OCI-LY1 (cell line): Measurements from ENCODE around the gene LMTK2.

Experiments used
- H2AFZ ChIP-seq: fragments of 200-600 bp; sonication (generic), shearing (Covaris generic); 2 replicates; pipeline ENCODE4 v1.6.0; 2014; ENCODE audit warnings: antibody characterized with exemption, mild to moderate bottlenecking, low read length
- H3F3A ChIP-seq: fragments of 200-600 bp; sonication (generic), shearing (Covaris generic); 2 replicates; pipeline ENCODE4 v1.6.0; 2014; ENCODE audit warnings: mild to moderate bottlenecking, antibody characterized with exemption, low read length, moderate library complexity; ENCODE audit not compliant: insufficient read depth
- H3K27ac ChIP-seq: fragments of 200-600 bp; sonication (generic); 2 replicates; pipeline ENCODE4 v1.5.1; 2014; ENCODE audit warnings: low read length, mixed run types, mild to moderate bottlenecking, low read depth; ENCODE audit not compliant: poor library complexity, severe bottlenecking
- H3K27me3 ChIP-seq: fragments of 200-600 bp; sonication (generic); 2 replicates; pipeline ENCODE4 v1.6.0; 2014; ENCODE audit warnings: antibody characterized with exemption, mild to moderate bottlenecking, low read length, moderate library complexity; ENCODE audit not compliant: insufficient read depth
- H3K36me3 ChIP-seq: fragments of 200-600 bp; sonication (generic); 2 replicates; pipeline ENCODE4 v1.6.1; 2014; ENCODE audit warnings: mild to moderate bottlenecking, antibody characterized with exemption, low read length, moderate library complexity, mixed read lengths; ENCODE audit not compliant: insufficient read depth
- H3K4me1 ChIP-seq: fragments of 200-600 bp; sonication (generic); 2 replicates; pipeline ENCODE4 v1.5.1; 2014; ENCODE audit warnings: mild to moderate bottlenecking, low read length, moderate library complexity; ENCODE audit not compliant: insufficient read depth, severe bottlenecking
- H3K4me2 ChIP-seq: fragments of 200-600 bp; sonication (generic), shearing (Covaris generic); 2 replicates; pipeline ENCODE4 v1.6.1; 2014; ENCODE audit warnings: low read length
- H3K4me3 ChIP-seq: fragments of 200-600 bp; sonication (generic); 2 replicates; pipeline ENCODE4 v1.5.1; 2014; ENCODE audit warnings: low read length, low read depth, mild to moderate bottlenecking, mixed read lengths; ENCODE audit not compliant: poor library complexity, severe bottlenecking
- H3K79me2 ChIP-seq: fragments of 200-600 bp; shearing (Covaris generic); 2 replicates; pipeline ENCODE4 v1.6.1; 2016; ENCODE audit warnings: mixed run types, low read length, mixed read lengths; ENCODE audit not compliant: insufficient read depth
- H3K9ac ChIP-seq: fragments of 200-600 bp; sonication (generic), shearing (Covaris generic); 2 replicates; pipeline ENCODE4 v1.6.1; 2014; ENCODE audit warnings: mild to moderate bottlenecking, low read length, mixed read lengths
- H3K9me2 ChIP-seq: fragments of 200-600 bp; sonication (generic), shearing (Covaris generic); 2 replicates; pipeline ENCODE4 v1.6.1; 2014; ENCODE audit warnings: low read depth, mild to moderate bottlenecking, low read length, mixed read lengths
- H3K9me3 ChIP-seq: fragments of 200-600 bp; shearing (Covaris generic); 2 replicates; pipeline ENCODE4 v1.6.1; 2014; ENCODE audit warnings: low read length, mixed read lengths
- H4K20me1 ChIP-seq: fragments of 200-600 bp; sonication (generic), shearing (Covaris generic); 2 replicates; pipeline ENCODE4 v1.6.0; 2016; ENCODE audit warnings: mild to moderate bottlenecking, low read length; ENCODE audit not compliant: insufficient read depth
- CTCF ChIP-seq: fragments of 200-600 bp; sonication (generic), shearing (Covaris generic); IDR thresholded peaks from 2 replicates; pipeline ENCODE4 v1.5.1; 2017; ENCODE audit warnings: mild to moderate bottlenecking, antibody characterized with exemption, low read length, moderate library complexity, mixed read lengths
- EZH2 ChIP-seq: fragments of 200-600 bp; sonication (generic), shearing (Covaris generic); IDR thresholded peaks from 2 replicates; pipeline ENCODE4 v1.8.0; 2017; ENCODE audit warnings: borderline replicate concordance, mixed run types, mild to moderate bottlenecking, antibody characterized with exemption, low read length, moderate library complexity, mixed read lengths

The LMTK2 gene

GRCh38 chr7:98221611-98222532 is 115.2 kb downstream of the LMTK2 start:
- peaks cover 7% of the 10 kb centered on the region; the same call in 1 of the 2 replicates for H3F3A ChIP-seq
- no peak overlapping the region for H2AFZ ChIP-seq
- H3K27me3 ChIP-seq, result peaks cover 7% of the 10 kb centered on the region; the same call in 1 of the 2 replicates
- H3K79me2 ChIP-seq, result no peaks in the 10 kb centered on the region
- H4K20me1 ChIP-seq, result peaks cover 2% of the 10 kb centered on the region; the same call in 1 of the 2 replicates
- H3K9me3 ChIP-seq, result peaks cover 5% of the 10 kb centered on the region; the same call in 1 of the 2 replicates
- no peaks in the 10 kb centered on the region for H3K4me1 ChIP-seq
- no peak overlapping the region for H3K4me3 ChIP-seq
- H3K36me3 ChIP-seq, result peaks cover 16% of the 10 kb centered on the region; the same call in 1 of the 2 replicates
- no peaks in the 10 kb centered on the region for H3K9me2 ChIP-seq
- H3K9ac ChIP-seq, result no peak overlapping the region
- TF ChIP-seq EZH2 (no peak), CTCF (no peak)
- no peak overlapping the region for H3K4me2 ChIP-seq
- no peak overlapping the region for H3K27ac ChIP-seq

- Histone ChIP-seq H3F3A (peaks cover 7% of the 10 kb centered on the region; the same call in 1 of the 2 replicates), H3K79me2 (no peaks in the 10 kb centered on the region)
Measured at GRCh38 chr7:98222533-98223195, 116.0 kb downstream of the LMTK2 start.

More at GRCh38 chr7:98222533-98223195, 116.0 kb downstream of the LMTK2 start:
- Histone ChIP-seq H2AFZ (no peak overlapping the region), H3K9ac (no peak overlapping the region), H3K27me3 (peaks cover 7% of the 10 kb centered on the region; the same call in 1 of the 2 replicates), H3K4me3 (no peak overlapping the region), H3K4me1 (no peaks in the 10 kb centered on the region), H3K36me3 (peaks cover 8% of the 10 kb centered on the region; the same call in 1 of the 2 replicates), H3K4me2 (no peak overlapping the region), H3K9me2 (no peaks in the 10 kb centered on the region), H3K27ac (no peak overlapping the region), H4K20me1 (peaks cover 2% of the 10 kb centered on the region; the same call in 1 of the 2 replicates), H3K9me3 (peaks cover 5% of the 10 kb centered on the region; the same call in 1 of the 2 replicates)
- TF ChIP-seq CTCF, result no peak
- TF ChIP-seq EZH2, result no peak
